ENCODE results near the gene SIRT6.
A peak's percentile ranks its signal among the peaks of the same experiment; 100 is the strongest.

Gene SIRT6

GRCh38 chr19:4172861-4173473 lies 9.4 kb downstream of the SIRT6 start (continued):
- TF ChIP-seq AEBP2 (tag by site-specific recombination; IDR thresholded peaks at IDR 0.05; ENCODE audit: borderline replicate concordance) (no peak), GLI2 (tag by site-specific recombination; IDR thresholded peaks at IDR 0.05; ENCODE audit: borderline replicate concordance, low read depth) (no peak), ZFHX2 (tag by site-specific recombination; conservative IDR thresholded peaks at IDR 0.05) (peak; percentile 72), ZNF704 (tag by site-specific recombination; IDR thresholded peaks at IDR 0.05) (no peak), ZNF341 (tag by site-specific recombination; IDR thresholded peaks at IDR 0.05; ENCODE audit: low read depth) (peak; percentile 99), REST (tag by site-specific recombination; IDR thresholded peaks at IDR 0.05) (peak; percentile 99), SP3 (tag by site-specific recombination; IDR thresholded peaks at IDR 0.05) (0 out of 2 replicates have a peak, but pooled peaks have one; percentile 31), ZNF548 (tag by site-specific recombination; IDR thresholded peaks at IDR 0.05) (no peak), KLF8 (tag by site-specific recombination; IDR thresholded peaks at IDR 0.05) (peak; percentile 63; the same call in 1 of the 2 replicates), ZNF174 (tag by site-specific recombination; IDR thresholded peaks at IDR 0.05) (no peak), KLF9 (tag by site-specific recombination; IDR thresholded peaks at IDR 0.05; ENCODE audit: low read depth) (peak; percentile 67), ZNF391 (tag by site-specific recombination; IDR thresholded peaks at IDR 0.05; ENCODE audit: borderline replicate concordance, low read depth) (no peak), ZNF518A (tag by site-specific recombination; conservative IDR thresholded peaks at IDR 0.05; ENCODE audit: low read depth) (no peak), ZNF76 (tag by site-specific recombination; IDR thresholded peaks at IDR 0.05; ENCODE audit: borderline replicate concordance, low read depth) (0 out of 2 replicates have a peak, but pooled peaks have one; percentile 19), ZNF600 (tag by site-specific recombination; IDR thresholded peaks at IDR 0.05) (peak; percentile 63), ZBTB10 (tag by site-specific recombination; IDR thresholded peaks at IDR 0.05) (peak; percentile 48; the same call in 1 of the 2 replicates), KLF16 (tag by site-specific recombination; IDR thresholded peaks at IDR 0.05) (0 out of 2 replicates have a peak, but pooled peaks have one; percentile 22), ZNF214 (tag by site-specific recombination; IDR thresholded peaks at IDR 0.05; ENCODE audit: borderline replicate concordance) (no peak), PRDM6 (tag by site-specific recombination; IDR thresholded peaks at IDR 0.05) (no peak), ZBTB26 (tag by site-specific recombination; optimal IDR thresholded peaks at IDR 0.05) (peak; percentile 68), ZNF701 (tag by site-specific recombination; IDR thresholded peaks at IDR 0.05) (no peak)

Measured in HEK293 (cell line).